Adrenal gland (tissue), 12 donors: Measurements from ENCODE around the gene AUH. TPM values are rescaled to one million over a fixed set of nuclear protein-coding genes. Genes with fewer than 3 reads are reported as not detected.

Experiments used
- DNase-seq, 7 donors: peaks; one replicate each; pipeline ENCODE4 v3.0.0-alpha.2; 2019 to 2020
- H3K27ac ChIP-seq, 5 donors: fragments of 200-600 bp; sonication (generic) in 4 of 5; 1 replicate in 3 of 5; 2 replicates in 2 of 5; pipeline versions ENCODE4 v1.5.1 to v1.8.0; 2016 to 2020; ENCODE audit warnings: mild to moderate bottlenecking in 1 of 5
- H3K27me3 ChIP-seq: fragments of 200-600 bp; 2 replicates; pipeline ENCODE4 v1.8.0; 2021
- H3K36me3 ChIP-seq, 2 donors: fragments of 200-600 bp; replicated peaks in 1 of 2; 1 replicate in 1 of 2; 2 replicates in 1 of 2; pipeline versions ENCODE4 v1.5.1 to v1.8.0; 2018 to 2022
- H3K4me1 ChIP-seq, 2 donors: fragments of 200-600 bp; replicated peaks in 1 of 2; 1 replicate in 1 of 2; 2 replicates in 1 of 2; pipeline versions ENCODE4 v1.5.1 to v1.8.0; 2018 to 2021
- H3K4me3 ChIP-seq, 4 donors: fragments of 200-600 bp; sonication (generic) in 3 of 4; one replicate each; pipeline ENCODE4 v1.5.1; 2016 to 2018
- H3K9me3 ChIP-seq, 3 donors: fragments of 200-600 bp; sonication (generic) in 1 of 3; replicated peaks in 1 of 3; 1 replicate in 2 of 3; 2 replicates in 1 of 3; pipeline versions ENCODE4 v1.5.1 to v1.8.0; 2016 to 2021
- POLR2A ChIP-seq, 2 donors: fragments of 450-650 bp; IDR thresholded peaks; one replicate each; pipeline ENCODE4 v1.6.1; 2017; ENCODE audit warnings: antibody characterized with exemption in 2 of 2, mild to moderate bottlenecking in 2 of 2, moderate library complexity in 1 of 2
- WGBS, 4 donors: extraction: QIAGEN DNeasy Blood & Tissue Kit in 2 of 4; methylation state at CpG; one replicate each; pipeline versions ENCODE4 v1.1.5 to v1.1.7; 2013 to 2017; 5-methylcytosine and 5-hydroxymethylcytosine counted together
- intact Hi-C, 2 donors: fragments of 100-400 bp; cut with DNase I; formaldehyde crosslinking; loops; one replicate each; pipeline versions ENCODE4 v1.14.1 to v1.15.0; 2022 to 2023
- polyA plus RNA-seq, 3 donors: library from polyadenylated mRNA; stranded (reverse); fragments of 200-250 nt in 2 of 3; fragments of 350-450 nt in 1 of 3; fragmentation: Illumina TruSeq in 1 of 3; extraction: RNeasy Lipid Tissue Mini Kit (QIAGEN cat#74804) in 1 of 3; gene quantifications; one replicate each; pipeline ENCODE4 v1.2.3, GENCODE V29; 2013 to 2014
- total RNA-seq, 9 donors: library from RNA; depleted of rRNA in 4 of 9; stranded (reverse); fragments of >200 nt in 4 of 9; fragments of 120-200 nt in 1 of 9; fragmentation: NEBNext Ultra II Directional in 1 of 9; extraction: Animal tissue kit (Norgen Biotek cat#: 25700) in 1 of 9; gene quantifications; one replicate each; pipeline versions ENCODE4 v1.1.0 to v1.2.4, GENCODE V29; 2013 to 2023
- TF ChIP-seq, protein P1 (sequence below), 6 experiments: fragments of 450-650 bp in 4 of 6; fragments of 200-600 bp in 2 of 6; sonication (generic) in 1 of 6; IDR thresholded peaks; 1 replicate in 5 of 6; 2 replicates in 1 of 6; pipeline versions ENCODE4 v1.5.1 to v1.8.0; 2016 to 2021; ENCODE audit warnings: antibody characterized with exemption in 6 of 6, mild to moderate bottlenecking in 2 of 6, moderate library complexity in 1 of 6
- donor health status: healthy with polysubstance abuse.
- donor health status: Bipolar disorder and iron deficiency.
- donor health status: DM: yes; HTN: yes; CAD: no.
- donor health status: DM: no; HTN: no; CAD: no.
- donor health status: DM: no; HTN: no; CAD: no.
- donor health status: DM: yes; HTN: yes; CAD: no.

Gene AUH
- total and polyA plus RNA-seq, 12 donors: 41.9 to 158 (median 71.7) TPM

DNA sequence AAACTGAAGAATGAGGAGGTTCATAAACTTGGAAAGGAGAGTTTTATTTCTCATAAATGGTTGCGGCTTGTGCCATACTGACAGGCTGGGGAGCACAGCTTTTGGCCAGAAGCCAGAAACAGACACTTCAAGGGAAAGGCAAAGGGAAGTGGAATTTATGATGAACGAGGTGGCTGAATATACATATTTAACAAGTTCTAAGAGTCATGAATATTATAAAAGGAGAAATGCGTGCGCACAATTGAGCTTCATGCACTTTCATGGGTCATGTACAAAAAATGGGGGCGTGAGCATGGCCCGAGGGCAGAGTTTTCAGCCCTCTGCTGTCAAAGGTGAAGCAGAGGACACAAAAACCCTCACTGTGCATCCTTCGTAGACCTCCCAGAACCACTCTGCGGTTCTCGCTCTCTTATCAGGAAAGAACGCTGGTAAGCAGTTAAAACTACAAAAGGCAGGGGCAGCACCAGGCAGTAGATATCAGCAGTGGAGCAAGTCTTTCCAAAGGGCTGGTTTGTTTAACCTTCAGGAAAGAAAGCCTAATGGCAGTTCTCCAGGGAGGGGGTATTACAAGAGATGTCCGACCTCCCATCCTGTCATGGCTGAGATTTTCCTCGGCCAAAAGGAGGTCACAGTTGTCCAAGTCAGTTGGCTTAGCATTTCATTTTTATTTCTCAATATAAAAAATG lies 29.0 kb downstream of the AUH start:
- intact Hi-C loops: no loop called here
- H3K36me3 ChIP-seq: no peaks in the 10 kb centered on the region
- no peaks in the 10 kb centered on the region for H3K27me3 ChIP-seq
- TF ChIP-seq POLR2A (IDR thresholded peaks at IDR 0.05): no peak
- TF ChIP-seq, protein P1, sequence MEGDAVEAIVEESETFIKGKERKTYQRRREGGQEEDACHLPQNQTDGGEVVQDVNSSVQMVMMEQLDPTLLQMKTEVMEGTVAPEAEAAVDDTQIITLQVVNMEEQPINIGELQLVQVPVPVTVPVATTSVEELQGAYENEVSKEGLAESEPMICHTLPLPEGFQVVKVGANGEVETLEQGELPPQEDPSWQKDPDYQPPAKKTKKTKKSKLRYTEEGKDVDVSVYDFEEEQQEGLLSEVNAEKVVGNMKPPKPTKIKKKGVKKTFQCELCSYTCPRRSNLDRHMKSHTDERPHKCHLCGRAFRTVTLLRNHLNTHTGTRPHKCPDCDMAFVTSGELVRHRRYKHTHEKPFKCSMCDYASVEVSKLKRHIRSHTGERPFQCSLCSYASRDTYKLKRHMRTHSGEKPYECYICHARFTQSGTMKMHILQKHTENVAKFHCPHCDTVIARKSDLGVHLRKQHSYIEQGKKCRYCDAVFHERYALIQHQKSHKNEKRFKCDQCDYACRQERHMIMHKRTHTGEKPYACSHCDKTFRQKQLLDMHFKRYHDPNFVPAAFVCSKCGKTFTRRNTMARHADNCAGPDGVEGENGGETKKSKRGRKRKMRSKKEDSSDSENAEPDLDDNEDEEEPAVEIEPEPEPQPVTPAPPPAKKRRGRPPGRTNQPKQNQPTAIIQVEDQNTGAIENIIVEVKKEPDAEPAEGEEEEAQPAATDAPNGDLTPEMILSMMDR (IDR thresholded peaks at IDR 0.05): peak in 1 of 6 experiments; percentile 16
- H3K4me1 ChIP-seq: peaks cover 6 to 18% of the 10 kb centered on the region in 2 donors
- no peak overlapping the region for H3K4me3 ChIP-seq
- H3K9me3 ChIP-seq: no peaks in the 10 kb centered on the region
- H3K27ac ChIP-seq: peak overlapping the region in 4 of 5 donors; percentile 26 to 76 (median 58)
- WGBS, 4 donors: 43 to 51% (median 46%) methylated on average over 12 of the region's 12 CpGs
- peak; percentile 40 to 80 (median 62) for DNase-seq

DNA sequence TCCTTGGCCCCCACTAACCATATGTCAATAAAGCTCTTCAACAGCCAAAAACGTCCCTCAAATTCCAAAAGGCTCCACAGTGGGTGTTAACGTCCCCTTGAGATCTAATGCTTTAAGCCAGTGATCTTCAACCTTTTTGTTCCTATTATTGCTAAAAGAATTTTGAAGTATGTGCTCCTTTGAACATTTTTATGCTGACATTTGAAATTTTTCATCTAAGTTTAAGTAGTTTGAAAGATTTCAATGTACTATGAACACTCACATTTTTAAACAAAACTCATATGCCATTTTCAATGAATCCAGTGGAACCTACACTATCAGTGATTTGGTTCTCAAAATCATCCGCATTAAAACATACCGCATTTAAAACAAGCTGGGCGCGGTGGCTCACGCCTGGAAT lies 29.9 kb downstream of the AUH start:
- Histone ChIP-seq H3K27me3 (no peaks in the 10 kb centered on the region), H3K9me3 (no peaks in the 10 kb centered on the region), H3K36me3 (no peaks in the 10 kb centered on the region), H3K4me1 (peaks cover 6 to 18% of the 10 kb centered on the region in 2 donors), H3K27ac (peak overlapping the region in 2 of 5 donors; percentile 66 to 76), H3K4me3 (no peak overlapping the region)
- TF ChIP-seq, protein P1 (IDR thresholded peaks at IDR 0.05): no peak
- TF ChIP-seq POLR2A (IDR thresholded peaks at IDR 0.05): no peak
- intact Hi-C loops: no loop called here
- WGBS, 4 donors: 91 to 95% (median 92%) methylated on average over 7 of the region's 7 CpGs
- DNase-seq: no peak

DNA sequence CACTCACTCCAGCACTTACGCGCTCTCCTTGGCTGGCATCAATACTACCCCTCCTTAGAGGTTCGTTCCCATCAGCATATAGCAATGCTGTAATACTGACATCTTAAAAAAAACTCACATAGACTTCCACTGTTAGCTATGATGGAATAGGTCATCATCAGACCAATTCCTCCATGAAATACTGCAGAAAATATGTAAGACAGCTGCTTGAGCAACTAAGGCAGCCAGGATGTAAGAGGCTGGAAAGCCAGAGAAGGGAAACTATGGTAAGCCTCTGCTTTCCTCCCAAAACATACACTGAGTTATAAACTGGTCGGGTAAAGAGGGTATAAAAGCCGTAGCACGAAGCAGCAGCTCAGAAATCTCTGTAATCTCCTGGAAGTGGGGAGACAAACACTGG lies 33.5 kb downstream of the AUH start:
- Histone ChIP-seq H3K4me3 (no peak overlapping the region), H3K9me3 (no peaks in the 10 kb centered on the region), H3K27me3 (no peaks in the 10 kb centered on the region), H3K36me3 (no peaks in the 10 kb centered on the region), H3K4me1 (peaks cover 6 to 12% of the 10 kb centered on the region in 2 donors), H3K27ac (no peak overlapping the region)
- WGBS, 4 donors: 94 to 98% (median 96%) methylated on average over 6 of the region's 6 CpGs
- intact Hi-C loops: no loop called here
- TF ChIP-seq, protein P1 (IDR thresholded peaks at IDR 0.05): no peak
- no peak for TF ChIP-seq POLR2A (IDR thresholded peaks at IDR 0.05)
- DNase-seq: no peak

DNA sequence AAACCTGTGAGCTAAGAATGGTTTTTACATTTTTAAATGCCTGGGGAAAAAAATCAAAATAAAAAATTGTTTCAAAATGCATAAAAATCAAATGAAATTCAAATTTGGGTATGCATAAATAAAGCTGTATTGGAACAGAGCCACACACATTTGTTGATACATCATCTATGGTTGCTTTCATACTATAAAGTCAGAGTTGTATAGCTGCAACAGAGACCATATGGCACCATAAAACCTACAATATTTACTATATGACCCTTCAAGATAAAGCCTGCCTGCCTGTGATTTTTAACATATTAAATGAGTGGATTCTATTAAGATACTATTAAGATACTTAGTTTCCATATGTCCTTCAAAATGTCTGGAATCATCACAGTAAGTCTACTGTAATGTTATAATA lies 40.0 kb downstream of the AUH start:
- Histone ChIP-seq H3K27ac (no peak overlapping the region), H3K4me1 (no peaks in the 10 kb centered on the region), H3K4me3 (no peak overlapping the region), H3K9me3 (no peaks in the 10 kb centered on the region), H3K36me3 (no peaks in the 10 kb centered on the region), H3K27me3 (no peaks in the 10 kb centered on the region)
- TF ChIP-seq POLR2A (IDR thresholded peaks at IDR 0.05): no peak
- TF ChIP-seq, protein P1 (IDR thresholded peaks at IDR 0.05): no peak
- no peak for DNase-seq
- intact Hi-C loops: no loop called here
